HG03520 (cell line): ENCODE measurements around the gene SLC35F1.
A peak's percentile ranks its signal among the peaks of the same experiment; 100 is the strongest.
"Not testable (repeated sequence)": the region's sequence is repeated elsewhere in the genome, so short reads cannot be mapped to it uniquely, and the experiment has no call there.

Source experiments
- ATAC-seq: cut with Tn5 transposase; IDR thresholded peaks from one replicate; pipeline ENCODE4 v1.9.1; 2021; ENCODE audit warnings: mild to moderate bottlenecking, moderate library complexity; ENCODE audit not compliant: unreplicated experiment

SLC35F1 gene

DNA sequence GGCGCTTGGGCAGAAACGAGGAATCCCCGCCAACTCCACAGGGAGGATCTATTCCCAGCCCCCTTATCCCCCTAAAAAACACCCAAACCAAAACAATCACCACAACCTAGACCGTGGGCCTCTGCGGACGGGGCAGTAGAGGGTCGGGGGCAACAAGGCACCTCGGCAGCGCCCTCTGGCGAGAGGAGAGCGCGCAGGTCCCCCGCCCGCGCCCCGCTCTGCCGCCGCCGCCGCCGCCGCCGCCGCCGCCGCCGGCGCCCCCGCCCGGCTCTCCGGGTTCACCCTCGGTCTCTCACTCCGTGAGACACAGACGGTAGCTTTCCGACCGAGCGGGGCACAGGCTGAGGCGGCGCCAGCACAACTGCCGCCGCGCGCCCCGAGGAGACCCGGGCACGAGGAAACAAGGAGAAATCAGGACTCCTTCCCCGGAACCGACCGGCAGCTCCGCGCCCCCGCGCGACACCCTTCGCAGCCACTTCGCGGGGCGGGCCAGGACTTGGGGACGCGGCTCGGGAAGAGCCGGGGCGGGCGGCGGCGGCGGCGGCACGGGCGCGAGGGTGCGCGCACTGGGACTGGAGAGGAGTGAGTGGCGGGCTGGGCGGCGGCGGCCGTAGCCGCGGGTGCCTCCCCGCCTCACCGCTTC lies at the start of gene SLC35F1:
Gene SLC35F1 (plus strand): TSS at position 307 of the 643 bp plus-strand sequence.
- ATAC-seq: peak; percentile 55

DNA sequence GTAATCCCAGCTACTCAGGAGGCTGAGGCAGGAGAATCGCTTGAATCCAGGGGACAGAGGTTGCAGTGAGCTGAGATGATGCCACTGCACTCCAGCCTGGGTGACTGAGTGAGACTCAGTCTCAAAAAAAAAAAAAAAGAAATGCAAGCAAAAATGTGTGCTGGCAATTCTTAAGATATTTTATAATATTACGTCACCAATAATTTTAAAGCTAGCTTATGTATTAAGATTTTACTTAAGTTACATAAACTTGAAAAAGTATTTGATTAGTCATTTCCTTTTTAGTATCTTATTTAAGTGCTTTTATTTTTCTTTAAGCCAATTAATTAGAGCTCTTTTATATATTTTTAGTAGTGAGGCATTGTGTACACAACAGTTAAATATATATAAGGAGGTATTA lies 48.5 kb upstream of the SLC35F1 start:
- not testable (repeated sequence) for ATAC-seq

DNA sequence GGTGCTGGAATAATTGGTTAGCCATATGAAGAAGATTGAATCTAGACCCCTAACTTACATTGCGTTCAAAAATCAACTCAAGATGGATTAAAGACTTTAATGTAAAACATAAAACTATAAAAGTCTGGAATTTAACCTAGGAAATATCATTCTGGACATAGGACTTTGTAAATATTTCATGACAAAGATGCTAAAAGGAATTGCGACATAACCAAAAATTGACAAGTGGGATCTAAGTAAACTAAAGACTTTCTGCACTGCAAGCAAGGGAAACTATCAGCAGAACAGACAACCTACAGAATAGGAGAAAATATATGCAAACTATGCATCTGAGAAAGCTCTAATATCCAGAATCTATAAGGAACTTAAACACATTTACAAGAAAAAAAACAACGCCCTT lies 45.5 kb upstream of the SLC35F1 start:
- no peak for ATAC-seq

DNA sequence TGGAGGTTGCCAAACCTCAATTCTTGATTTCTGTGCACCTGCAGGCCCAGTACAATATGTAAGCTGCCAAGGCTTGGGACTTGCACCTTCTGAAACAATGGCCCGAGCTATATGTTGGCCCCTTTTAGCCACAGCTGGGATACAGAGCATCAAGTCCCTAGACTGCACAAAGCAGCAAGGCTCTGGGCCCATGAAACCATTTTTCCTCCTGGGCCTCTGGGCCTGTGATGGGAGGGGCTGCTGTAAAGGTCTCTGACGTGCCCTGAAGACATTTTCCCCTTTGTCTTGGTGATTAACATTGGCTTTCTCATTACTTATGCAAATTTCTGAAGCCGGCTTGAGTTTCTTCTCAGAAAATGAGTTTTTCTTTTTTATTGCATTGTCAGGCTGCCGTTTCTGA lies 40.5 kb upstream of the SLC35F1 start:
- no peak for ATAC-seq

DNA sequence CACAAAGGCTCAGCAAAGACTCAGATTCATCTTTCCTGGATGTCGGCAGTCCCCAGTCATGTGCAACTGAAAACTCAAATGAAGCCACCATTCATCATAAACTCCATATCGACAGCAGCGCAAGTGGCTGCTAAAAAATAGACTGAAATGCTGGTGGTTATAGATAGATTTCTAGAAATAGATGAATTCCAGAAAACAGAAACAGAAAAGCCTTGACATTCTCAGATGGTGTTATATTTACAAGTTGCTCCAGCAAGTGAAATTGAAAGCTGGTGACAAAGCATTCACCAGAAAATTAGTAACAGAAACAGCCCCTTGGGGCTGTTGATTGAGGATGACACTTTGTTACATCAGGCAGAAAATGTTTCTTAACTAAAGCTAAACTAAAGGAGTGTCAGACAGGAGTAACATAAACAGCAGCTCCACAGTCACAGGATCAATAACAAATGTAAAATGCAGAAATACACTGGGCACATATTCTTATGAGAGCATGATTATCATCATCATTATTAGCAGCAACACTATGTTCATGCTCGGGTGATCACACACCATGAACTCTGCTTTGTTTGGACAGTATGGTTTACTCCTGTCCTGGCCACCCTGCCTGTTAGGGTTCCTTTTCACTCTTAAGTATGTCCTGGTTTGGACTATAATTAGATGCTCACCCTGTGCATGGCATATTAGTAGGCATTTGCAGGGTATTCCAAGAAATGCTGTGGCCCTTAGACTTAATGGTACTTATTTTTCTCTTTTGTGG lies 36.4 kb upstream of the SLC35F1 start:
- ATAC-seq: peak; percentile 73

DNA sequence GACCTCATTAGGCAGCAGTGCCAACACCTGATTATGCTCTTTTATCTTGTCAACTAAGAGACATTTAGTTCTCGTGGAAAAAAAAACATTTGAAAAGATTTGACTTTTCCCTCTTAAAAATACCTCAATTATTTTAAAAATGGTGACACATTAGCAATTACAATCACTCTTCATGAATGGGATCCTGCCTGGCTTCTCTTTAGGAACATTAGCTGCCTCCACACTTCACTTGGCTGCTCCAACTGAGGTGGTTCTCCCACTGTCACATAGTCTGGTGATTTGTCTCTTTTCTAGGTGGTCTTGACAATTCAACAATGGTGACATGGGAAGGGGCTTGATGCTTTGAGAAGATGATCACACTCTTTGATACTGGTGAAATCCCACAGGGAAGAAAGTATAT lies 26.2 kb upstream of the SLC35F1 start:
- no peak for ATAC-seq

DNA sequence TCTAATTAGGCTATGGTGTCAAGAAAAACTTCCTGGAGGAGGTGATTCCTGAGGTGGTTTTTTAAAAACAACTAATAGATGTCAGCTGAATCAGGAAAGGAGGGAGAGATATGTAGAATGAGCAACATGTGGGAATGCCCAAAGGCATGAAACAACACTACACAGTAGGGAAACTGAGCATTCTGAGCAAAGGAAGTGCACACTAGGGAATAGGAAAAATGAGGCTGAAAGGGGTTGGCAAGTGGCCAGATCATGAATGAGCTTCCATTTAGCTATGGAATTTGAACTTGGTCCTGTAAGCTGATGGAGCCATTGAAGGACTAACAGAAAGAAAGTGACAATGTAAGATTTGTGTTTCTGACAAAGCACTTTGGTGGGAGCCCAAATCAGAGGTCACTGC lies 16.9 kb upstream of the SLC35F1 start:
- no peak for ATAC-seq

DNA sequence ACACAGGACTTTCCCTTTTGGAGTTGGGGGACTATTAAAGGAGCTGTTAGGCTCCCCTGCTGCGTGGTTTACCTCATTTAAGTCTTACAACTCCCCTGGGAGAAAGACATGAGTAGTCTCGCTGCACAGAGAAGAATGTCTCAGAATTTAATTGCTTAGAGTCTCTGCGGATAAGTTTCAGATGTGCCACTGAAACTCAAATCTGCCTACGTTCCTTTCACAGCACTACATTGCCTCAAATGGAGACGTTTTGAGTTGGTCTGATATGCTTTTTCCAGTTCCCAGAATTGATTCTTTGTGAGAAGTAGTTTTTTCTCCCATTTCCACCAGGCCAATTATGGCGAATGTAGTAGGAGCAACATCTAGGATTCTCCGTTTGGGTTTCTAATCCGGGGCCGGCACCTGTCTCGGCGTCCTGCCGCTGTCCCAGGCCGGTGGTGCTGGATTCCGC lies 532 bp upstream of the SLC35F1 start:
- peak; percentile 47 for ATAC-seq

DNA sequence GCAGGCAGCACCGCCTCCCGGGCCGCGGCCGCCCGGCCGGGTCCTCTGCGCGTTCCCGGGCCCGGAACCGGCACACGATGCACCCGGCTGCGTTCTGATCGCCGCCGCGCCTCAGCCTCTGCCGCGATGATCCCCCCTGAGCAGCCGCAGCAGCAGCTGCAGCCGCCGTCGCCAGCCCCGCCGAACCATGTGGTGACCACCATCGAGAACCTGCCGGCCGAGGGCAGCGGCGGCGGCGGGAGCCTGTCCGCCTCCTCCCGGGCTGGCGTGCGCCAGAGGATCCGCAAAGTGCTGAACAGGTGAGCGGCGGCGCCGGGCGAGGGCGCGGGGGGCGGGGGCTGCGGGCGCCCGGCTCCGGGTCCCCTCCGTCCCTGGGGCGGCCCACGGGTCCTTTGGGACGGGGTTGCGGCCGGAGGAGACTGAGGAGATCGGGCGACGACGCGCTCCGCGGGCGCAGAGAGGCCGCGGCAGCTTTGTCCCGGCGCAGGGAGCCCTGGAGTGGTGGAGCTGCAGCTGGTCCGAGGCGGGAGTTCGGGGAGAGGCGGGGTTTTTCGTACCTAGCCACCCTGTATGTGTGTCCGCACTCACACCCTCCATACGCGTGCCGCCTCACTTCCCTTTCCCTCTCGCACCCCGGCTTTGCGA lies 659 bp downstream of the SLC35F1 start:
- no peak for ATAC-seq

DNA sequence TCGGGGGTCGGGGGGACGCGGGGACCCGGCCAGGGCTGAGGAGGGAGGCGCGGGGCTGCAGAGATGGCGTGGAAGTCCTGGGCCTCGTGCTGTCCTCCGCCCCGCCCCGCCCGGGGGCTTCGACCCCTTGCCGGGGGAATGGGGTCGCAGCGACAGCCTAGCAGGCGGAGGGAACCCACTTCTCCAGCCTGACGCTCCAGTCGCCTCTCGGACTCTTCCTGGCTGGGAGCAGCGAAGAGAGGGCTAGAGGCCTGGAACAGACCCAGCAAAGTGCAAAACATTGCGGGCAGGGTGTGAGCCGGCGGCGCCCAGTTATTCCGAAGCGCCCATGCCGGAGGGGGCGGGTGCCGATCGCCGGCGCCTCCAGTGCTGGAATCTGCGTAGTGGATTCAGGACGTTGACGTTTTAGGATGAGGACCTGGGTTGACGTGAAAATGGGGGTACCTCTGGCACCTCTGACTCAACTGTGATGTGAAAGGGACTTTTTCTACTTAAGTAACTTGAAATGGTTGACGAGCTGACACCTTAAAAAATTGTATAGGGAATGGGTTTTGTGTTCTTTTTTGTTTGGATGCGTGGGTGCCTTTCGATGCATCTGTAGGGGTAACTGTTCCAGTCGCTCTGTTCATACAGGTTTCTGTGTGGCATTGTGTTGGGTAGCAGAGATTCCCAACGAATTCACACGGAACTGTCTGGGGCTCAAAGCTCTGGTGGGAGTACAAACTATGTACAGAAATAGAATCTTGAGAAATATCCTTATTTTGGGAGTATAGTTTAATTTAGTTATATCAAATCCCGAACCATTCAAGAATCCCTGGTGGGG lies 1.4 kb downstream of the SLC35F1 start:
- no peak for ATAC-seq

DNA sequence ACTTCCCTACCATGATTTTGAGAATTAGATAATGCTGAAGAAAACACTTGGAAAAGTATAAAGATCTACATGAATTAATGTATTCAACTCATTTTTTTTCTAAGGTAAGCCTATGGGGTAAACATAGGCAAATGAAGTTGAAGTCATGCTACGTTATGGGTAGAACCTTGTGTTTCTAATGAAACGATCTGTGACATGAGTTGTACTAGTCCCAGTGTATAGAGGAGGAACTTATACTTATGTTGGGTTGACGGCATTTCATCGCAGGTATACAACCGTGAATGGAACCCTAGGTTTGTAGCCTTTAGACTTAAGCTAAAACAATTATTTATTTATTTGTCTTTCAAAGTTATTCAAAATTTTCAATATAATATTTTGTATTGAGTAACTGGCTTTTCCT lies 2.6 kb downstream of the SLC35F1 start:
- no peak for ATAC-seq

DNA sequence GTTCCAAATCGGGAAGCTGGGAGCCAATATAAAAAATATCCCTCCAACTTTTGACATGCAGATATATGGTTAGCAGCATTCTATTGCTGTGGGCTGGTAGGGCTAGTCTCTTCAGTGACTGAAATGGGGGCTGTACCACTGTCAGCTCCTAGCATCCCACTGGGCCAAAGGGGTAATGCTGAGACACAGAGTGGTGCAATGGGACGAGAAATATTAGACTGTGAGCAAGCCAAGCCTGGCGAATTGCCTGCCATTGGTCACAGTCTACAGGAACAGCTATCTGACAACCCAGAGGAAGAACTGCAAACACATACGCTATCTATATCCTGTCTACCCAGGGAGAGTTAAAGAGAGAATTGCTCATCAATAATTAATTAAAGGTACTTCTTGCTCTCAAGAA lies 3.5 kb downstream of the SLC35F1 start:
- ATAC-seq: no peak

DNA sequence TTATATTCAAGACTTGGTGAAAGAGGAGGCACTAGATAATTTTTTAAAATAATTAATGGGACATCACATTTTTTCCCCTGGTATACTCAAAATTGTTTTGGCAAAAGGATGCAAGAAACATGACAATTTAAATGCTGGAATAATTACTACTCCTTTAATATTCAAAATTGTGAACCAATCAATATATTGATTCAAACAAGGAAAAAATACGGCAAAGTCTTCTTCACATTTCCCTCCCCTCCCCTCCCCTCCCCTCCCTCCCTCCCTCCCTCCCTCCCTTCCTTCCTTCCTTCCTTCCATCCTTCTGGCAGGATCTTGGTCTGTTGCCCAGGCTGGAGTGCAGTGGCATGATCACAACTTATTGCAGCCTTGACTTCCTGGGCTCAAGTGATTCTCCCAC lies 4.1 kb downstream of the SLC35F1 start:
- ATAC-seq: no peak

DNA sequence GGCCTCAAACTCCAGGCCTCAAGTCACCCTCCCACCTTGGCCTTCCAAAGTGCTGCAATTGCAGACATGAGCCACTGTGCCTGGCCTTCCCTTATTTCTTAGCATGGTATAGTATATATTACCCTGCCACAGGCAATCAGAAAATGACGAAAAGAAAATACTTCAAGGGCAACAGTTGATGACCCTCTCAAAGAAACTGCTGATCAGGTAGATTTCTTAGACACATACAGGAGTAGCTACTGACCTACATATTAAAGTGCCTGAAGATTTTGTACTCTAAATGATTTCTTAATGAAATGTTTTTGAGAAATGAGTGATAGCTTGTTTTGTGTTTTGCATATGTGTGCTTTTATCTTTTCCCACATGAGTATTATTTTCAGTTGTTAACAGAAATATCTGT lies 4.6 kb downstream of the SLC35F1 start:
- no peak for ATAC-seq

DNA sequence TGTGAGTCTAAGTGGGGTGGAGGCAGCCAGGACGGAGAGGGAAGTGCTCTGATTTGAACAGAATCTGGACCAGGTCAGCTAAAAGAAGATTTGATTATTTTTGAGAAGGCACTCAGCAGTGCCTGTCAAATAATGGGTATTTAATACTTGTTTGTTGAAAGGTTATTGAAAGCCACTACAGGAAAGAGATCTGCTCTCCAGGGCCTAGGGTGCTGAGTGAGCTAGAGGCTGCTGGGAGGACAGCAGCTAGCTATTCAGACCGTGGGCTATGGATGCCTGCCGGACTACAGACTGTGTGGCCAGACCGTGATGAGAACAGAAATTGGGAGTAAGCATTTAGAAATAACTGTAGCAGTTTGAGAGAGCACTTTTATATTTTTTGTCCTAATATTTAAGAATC lies 8.8 kb downstream of the SLC35F1 start:
- ATAC-seq: no peak

DNA sequence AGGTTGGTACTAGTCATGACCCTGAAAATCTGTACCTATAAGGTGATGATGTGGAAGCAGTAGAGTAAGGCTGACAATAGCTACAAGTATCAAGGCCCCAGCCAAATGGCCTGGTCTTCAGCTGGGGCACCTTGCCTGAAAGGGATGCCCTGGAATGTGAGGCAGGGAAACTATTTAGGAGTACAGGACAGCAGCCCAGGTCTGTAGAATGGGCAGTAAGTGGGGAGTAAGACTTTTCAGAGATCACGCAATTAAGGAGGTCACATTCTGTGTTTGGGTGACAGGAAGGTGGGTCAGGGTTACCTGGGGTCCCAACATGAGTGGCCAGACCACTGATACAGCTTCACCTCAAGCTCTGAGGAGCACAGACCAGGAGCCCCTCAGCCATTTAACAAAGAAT lies 9.4 kb downstream of the SLC35F1 start:
- no peak for ATAC-seq

DNA sequence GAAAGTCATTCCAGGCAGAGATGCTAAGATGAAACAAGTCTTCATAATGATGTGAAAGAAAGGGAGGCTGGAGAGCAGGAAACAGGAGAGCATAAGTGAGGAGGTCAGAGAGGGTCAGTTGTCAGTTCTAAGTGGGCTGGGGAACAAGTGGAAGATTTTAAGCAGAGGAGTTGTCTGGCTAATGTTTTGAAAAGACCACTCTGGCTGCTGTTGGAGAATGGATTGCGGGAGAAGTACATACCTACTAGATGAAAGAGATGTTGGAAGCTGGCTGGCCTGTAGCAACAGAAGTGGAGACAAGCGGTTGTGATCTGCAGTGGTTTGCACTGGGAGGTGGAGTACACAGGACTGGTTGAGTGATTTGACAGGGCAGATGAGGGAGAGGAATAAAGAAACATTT lies 10.1 kb downstream of the SLC35F1 start:
- no peak for ATAC-seq

DNA sequence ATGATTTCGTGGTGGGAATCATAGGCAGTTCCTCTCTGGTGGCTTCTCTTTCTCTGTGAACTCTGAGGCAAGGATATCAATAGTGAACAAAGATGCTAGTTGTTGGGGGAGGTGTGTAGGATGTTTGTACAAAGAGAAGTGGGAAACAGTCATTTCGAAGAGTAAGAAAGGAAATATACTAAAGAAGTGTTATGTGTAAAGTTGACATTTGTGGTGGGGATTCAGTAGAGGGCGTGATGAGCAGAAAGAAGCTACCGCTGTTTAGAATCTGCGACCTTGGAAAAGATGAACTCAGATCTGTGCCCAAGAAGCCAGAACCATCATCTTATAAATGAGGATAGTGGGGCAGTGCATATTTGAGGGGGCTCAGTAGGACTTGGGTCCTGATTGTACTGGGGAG lies 11.4 kb downstream of the SLC35F1 start:
- no peak for ATAC-seq

DNA sequence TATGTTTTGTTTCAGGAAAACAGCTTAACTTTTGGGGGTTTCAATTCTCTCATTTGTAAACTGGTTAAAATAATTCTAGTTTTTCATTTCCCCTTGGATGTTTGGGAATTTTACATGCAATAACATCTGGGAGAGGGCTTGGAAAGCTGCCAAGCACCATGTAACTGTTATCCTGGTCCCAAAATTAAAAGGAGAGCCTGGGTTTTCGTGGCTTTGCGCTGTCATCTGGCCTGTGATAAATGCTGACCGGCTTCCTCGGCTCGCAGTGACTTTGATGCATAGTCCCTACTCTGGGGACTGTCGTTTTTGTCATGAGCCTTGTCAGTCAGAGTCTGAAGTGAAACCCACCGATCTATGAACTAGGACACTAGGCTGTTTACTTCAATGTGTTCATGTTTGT lies 12.2 kb downstream of the SLC35F1 start:
- ATAC-seq: no peak

DNA sequence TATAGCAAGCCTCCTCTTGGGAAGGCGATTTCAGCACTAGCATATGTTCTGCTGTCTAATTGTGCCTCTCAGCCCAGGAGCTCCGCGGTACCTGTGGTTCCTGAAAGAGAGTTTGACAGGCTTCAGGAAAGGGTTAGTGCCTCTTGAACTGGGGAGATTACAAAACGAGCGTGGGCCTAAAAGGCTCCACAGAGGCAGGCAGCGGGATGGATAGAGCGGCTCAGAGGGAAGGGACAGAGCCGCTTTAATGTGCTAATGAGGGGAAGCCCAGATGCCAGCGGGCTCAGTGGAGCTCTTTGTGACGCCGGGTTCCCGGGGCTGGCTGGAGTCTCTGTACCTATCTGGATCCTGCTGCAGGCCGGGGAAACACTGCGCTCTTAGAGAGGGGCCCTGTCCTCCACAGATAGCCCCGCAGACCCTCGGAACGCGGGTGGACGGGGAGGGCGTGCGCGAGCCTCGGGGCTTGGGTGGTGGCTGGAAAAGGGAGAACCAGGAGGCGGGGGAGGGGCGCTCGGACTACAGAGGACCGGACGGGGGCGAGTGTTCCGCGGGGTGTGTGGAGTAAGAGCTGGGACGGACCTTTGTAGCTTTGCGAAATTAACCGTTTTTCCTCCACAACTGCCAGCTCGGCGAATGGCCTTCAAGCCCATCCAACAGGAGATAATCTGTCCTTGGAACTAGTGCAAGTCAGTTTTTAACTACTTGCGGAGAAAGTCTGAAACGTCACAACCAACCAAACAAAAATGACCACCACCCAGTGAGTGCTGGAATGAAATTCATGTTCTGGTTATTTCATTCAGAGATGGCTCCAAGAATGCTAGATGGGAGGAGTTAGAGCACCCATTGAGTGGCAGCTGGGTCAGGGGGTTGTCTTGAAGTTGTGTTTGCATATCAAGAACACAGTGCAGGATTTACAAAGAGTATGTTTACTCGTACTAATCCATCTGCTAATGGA lies 13.0 kb downstream of the SLC35F1 start:
- no peak for ATAC-seq
